LNCAP (cell line): ENCODE data around the gene PGLYRP4.
A peak's percentile ranks its signal among the peaks of the same experiment; 100 is the strongest.

ENCODE experiments used
- CTCF ChIP-seq: fragments of 450-650 bp; IDR thresholded peaks from 2 replicates; pipeline ENCODE4 v1.5.1; 2017; ENCODE audit warnings: mild to moderate bottlenecking

Gene PGLYRP4

GRCh38 chr1:153358691-153358975, 10.0 kb upstream of the PGLYRP4 start:
- no peak for TF ChIP-seq CTCF

GRCh38 chr1:153357853-153358690, 9.4 kb upstream of the PGLYRP4 start, which contains the start of gene S100A9:
S100A9 (plus strand) TSS chr1:153357854; CDS start chr1:153358284, 430 bp downstream.
- TF ChIP-seq CTCF, result no peak

GRCh38 chr1:153357076-153357852, 8.6 kb upstream of the PGLYRP4 start:
- TF ChIP-seq CTCF, result no peak

GRCh38 chr1:153356392-153357075, 7.9 kb upstream of the PGLYRP4 start:
- no peak for TF ChIP-seq CTCF

GRCh38 chr1:153355445-153356071, 6.9 kb upstream of the PGLYRP4 start:
- TF ChIP-seq CTCF, result peak; percentile 50

GRCh38 chr1:153354515-153355193, 6.0 kb upstream of the PGLYRP4 start:
- no peak for TF ChIP-seq CTCF
